Suprapubic skin (tissue), 4 donors: ENCODE measurements around the gene SELENOI. TPM values are rescaled to one million over a fixed set of nuclear protein-coding genes. Genes with fewer than 3 reads are reported as not detected.
"Not testable (repeated sequence)": the region's sequence is repeated elsewhere in the genome, so short reads cannot be mapped to it uniquely, and the experiment has no call there.

Experiments
- DNase-seq, 2 donors: peaks; one replicate each; pipeline ENCODE4 v3.0.0-alpha.2; 2019; ENCODE audit warnings: low spot score in 2 of 2
- H3K27ac ChIP-seq: fragments of 200-600 bp; sonication (generic); one replicate; pipeline ENCODE4 v1.5.1; 2019
- H3K27me3 ChIP-seq: fragments of 200-600 bp; sonication (generic); one replicate; pipeline ENCODE4 v1.5.1; 2019
- H3K36me3 ChIP-seq: fragments of 200-600 bp; sonication (generic); one replicate; pipeline ENCODE4 v1.5.1; 2019
- H3K4me1 ChIP-seq: fragments of 200-600 bp; sonication (generic); one replicate; pipeline ENCODE4 v1.5.1; 2019
- H3K4me3 ChIP-seq: fragments of 200-600 bp; sonication (generic); one replicate; pipeline ENCODE4 v1.5.1; 2019; ENCODE audit warnings: mild to moderate bottlenecking
- H3K9me3 ChIP-seq: fragments of 200-600 bp; sonication (generic); one replicate; pipeline ENCODE4 v1.5.1; 2019
- EP300 ChIP-seq: sonication (generic); formaldehyde crosslinking; IDR thresholded peaks from one replicate; pipeline ENCODE4 v1.6.1; 2017; ENCODE audit warnings: antibody characterized with exemption
- POLR2A ChIP-seq, 2 donors: fragments of 450-650 bp; IDR thresholded peaks; one replicate each; pipeline ENCODE4 v1.6.1; 2017; ENCODE audit warnings: antibody characterized with exemption in 2 of 2, mild to moderate bottlenecking in 2 of 2, moderate library complexity in 2 of 2
- POLR2AphosphoS5 ChIP-seq, 3 donors: sonication (generic); formaldehyde crosslinking; IDR thresholded peaks; one replicate each; pipeline ENCODE4 v1.6.1; 2017; ENCODE audit warnings: antibody characterized with exemption in 3 of 3
- WGBS: methylation state at CpG from one replicate; pipeline ENCODE4 v1.1.5; 2018; 5-methylcytosine and 5-hydroxymethylcytosine counted together
- total RNA-seq, 4 donors: library from RNA; depleted of rRNA; stranded (reverse); fragments of >200 nt; gene quantifications; one replicate each; pipeline ENCODE4 v1.1.0, GENCODE V29; 2016
- TF ChIP-seq, protein P1 (sequence below), 2 donors: fragments of 200-600 bp in 1 of 2; fragments of 450-650 bp in 1 of 2; sonication (generic) in 1 of 2; IDR thresholded peaks; one replicate each; pipeline ENCODE4 v1.5.1; 2016 to 2019; ENCODE audit warnings: antibody characterized with exemption in 2 of 2, mild to moderate bottlenecking in 1 of 2, moderate library complexity in 1 of 2

SELENOI gene
- total RNA-seq, 4 donors from 2014 or later, result 23.1 to 41.9 (median 39.4) TPM

GRCh38 chr2:26326514-26326913 lies 19.4 kb upstream of the SELENOI start:
- H3K36me3 ChIP-seq, result no peaks in the 10 kb centered on the region
- no peak overlapping the region for H3K4me3 ChIP-seq
- no peaks in the 10 kb centered on the region for H3K27me3 ChIP-seq
- H3K4me1 ChIP-seq, result peaks cover 7% of the 10 kb centered on the region
- no peaks in the 10 kb centered on the region for H3K9me3 ChIP-seq
- no peak overlapping the region for H3K27ac ChIP-seq
- WGBS, result 88% methylated on average over 1 of the region's 1 CpG
- DNase-seq, result no peak
- no peak for TF ChIP-seq POLR2A (IDR thresholded peaks at IDR 0.05)
- TF ChIP-seq, protein P1, sequence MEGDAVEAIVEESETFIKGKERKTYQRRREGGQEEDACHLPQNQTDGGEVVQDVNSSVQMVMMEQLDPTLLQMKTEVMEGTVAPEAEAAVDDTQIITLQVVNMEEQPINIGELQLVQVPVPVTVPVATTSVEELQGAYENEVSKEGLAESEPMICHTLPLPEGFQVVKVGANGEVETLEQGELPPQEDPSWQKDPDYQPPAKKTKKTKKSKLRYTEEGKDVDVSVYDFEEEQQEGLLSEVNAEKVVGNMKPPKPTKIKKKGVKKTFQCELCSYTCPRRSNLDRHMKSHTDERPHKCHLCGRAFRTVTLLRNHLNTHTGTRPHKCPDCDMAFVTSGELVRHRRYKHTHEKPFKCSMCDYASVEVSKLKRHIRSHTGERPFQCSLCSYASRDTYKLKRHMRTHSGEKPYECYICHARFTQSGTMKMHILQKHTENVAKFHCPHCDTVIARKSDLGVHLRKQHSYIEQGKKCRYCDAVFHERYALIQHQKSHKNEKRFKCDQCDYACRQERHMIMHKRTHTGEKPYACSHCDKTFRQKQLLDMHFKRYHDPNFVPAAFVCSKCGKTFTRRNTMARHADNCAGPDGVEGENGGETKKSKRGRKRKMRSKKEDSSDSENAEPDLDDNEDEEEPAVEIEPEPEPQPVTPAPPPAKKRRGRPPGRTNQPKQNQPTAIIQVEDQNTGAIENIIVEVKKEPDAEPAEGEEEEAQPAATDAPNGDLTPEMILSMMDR (IDR thresholded peaks at IDR 0.05), result no peak
- no peak for TF ChIP-seq POLR2AphosphoS5 (IDR thresholded peaks at IDR 0.05)
- TF ChIP-seq EP300, result no peak

GRCh38 chr2:26327291-26328272 lies 18.4 kb upstream of the SELENOI start:
- TF ChIP-seq POLR2A (IDR thresholded peaks at IDR 0.05) (no peak), POLR2AphosphoS5 (IDR thresholded peaks at IDR 0.05) (no peak), EP300 (no peak)
- TF ChIP-seq, protein P1 (IDR thresholded peaks at IDR 0.05), result no peak
- Histone ChIP-seq H3K36me3 (no peaks in the 10 kb centered on the region), H3K4me3 (no peak overlapping the region), H3K27ac (no peak overlapping the region), H3K27me3 (no peaks in the 10 kb centered on the region), H3K4me1 (peaks cover 7% of the 10 kb centered on the region), H3K9me3 (no peaks in the 10 kb centered on the region)
- whole genome bisulfite sequencing, result 62% methylated on average over 5 of the region's 5 CpGs
- no peak for DNase-seq

DNA sequence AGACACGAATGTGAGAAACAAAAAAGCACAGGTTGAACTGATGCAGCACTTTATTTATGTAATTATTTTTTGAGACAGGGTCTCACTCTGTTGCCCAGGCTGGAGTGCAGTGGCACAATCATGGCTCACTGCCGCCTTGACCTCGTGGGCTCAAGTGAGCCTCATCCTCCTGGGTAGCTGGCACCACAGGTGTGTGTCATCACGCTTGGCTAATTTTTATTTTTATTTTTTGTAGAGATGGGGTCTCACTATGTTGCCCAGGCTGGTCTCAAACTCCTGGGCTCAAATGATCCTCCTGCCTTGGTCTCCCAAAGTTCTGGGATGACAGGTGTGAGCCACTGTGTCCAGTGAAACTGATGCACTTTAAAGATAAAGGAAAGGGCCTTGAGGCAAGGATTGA lies 16.9 kb upstream of the SELENOI start:
- H3K36me3 ChIP-seq, DNase-seq, H3K4me1 ChIP-seq, H3K27me3 ChIP-seq, H3K9me3 ChIP-seq, H3K27ac ChIP-seq, H3K4me3 ChIP-seq: not testable (repeated sequence)
- WGBS, result 89% methylated on average over 4 of the region's 4 CpGs

DNA sequence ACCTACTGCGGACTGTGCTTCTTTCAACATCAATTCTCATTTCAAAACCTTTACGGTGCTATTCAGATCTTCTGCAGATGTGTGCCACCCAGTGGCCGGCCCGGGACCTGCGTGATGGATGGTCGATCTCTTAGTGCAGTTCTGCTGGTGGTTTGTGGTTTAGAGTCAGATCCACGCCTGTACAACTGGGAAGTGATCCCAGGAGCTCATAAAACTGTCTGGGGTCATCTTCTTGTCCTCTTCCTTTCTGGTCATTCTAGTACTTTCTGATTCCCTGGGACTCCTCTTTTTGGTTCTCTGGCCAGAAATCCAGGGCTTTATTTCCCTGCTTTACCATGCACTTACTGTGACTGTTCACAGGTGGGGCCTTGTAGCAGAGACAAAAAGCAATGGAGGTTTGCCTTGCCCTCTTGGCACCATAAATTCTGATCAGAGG lies 15.8 kb upstream of the SELENOI start:
- Histone ChIP-seq H3K4me3 (no peak overlapping the region), H3K4me1 (peaks cover 7% of the 10 kb centered on the region), H3K27ac (no peak overlapping the region), H3K27me3 (no peaks in the 10 kb centered on the region), H3K9me3 (no peaks in the 10 kb centered on the region), H3K36me3 (no peaks in the 10 kb centered on the region)
- peak; percentile 93 to 95 for DNase-seq
- WGBS, result 0% methylated on average over 7 of the region's 7 CpGs
- TF ChIP-seq POLR2AphosphoS5 (IDR thresholded peaks at IDR 0.05), result no peak
- TF ChIP-seq, protein P1 (IDR thresholded peaks at IDR 0.05), result peak; percentile 86 to 93

DNA sequence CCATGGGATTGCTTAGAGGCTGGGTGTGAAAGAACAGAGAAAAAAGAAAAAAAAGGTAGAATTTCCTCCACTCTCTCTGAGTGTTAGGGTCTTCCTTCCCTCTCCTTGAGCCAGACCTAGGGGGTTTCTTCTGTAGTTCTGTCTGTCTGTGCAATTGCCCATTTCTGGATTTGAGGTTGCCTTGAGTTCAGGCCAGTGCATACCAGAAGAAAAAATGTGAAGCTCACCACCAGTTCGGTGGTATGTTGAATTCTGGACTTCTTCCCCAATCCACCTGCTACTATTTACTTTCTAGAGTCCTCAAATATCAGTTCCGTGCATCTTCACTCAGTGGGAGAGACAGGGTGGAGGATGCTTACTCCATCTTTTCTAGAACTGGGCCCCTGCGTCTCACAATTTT lies 15.3 kb upstream of the SELENOI start:
- Histone ChIP-seq H3K4me3 (no peak overlapping the region), H3K27me3 (no peaks in the 10 kb centered on the region), H3K27ac (no peak overlapping the region), H3K9me3 (no peaks in the 10 kb centered on the region), H3K4me1 (peaks cover 7% of the 10 kb centered on the region), H3K36me3 (no peaks in the 10 kb centered on the region)
- no peak for TF ChIP-seq POLR2A (IDR thresholded peaks at IDR 0.05)
- TF ChIP-seq EP300, result no peak
- TF ChIP-seq, protein P1 (IDR thresholded peaks at IDR 0.05), result no peak
- no peak for TF ChIP-seq POLR2AphosphoS5 (IDR thresholded peaks at IDR 0.05)
- DNase-seq, result no peak
- 79% methylated on average over 3 of the region's 3 CpGs for WGBS

GRCh38 chr2:26331321-26331720 lies 14.6 kb upstream of the SELENOI start:
- WGBS, result 95% methylated on average over 8 of the region's 8 CpGs
- not testable (repeated sequence) for DNase-seq, H3K27me3 ChIP-seq, H3K4me1 ChIP-seq, H3K36me3 ChIP-seq, H3K4me3 ChIP-seq, H3K27ac ChIP-seq, H3K9me3 ChIP-seq
